Mucosa of descending colon (tissue), 3 donors: Measurements from ENCODE around the gene PLXNA4. TPM values are rescaled to one million over a fixed set of nuclear protein-coding genes. Genes with fewer than 3 reads are reported as not detected.

ENCODE experiments used
- ATAC-seq: fragments of 200-7000 bp; cut with Tn5 transposase; one replicate; pipeline ENCODE4 v1.9.1; 2020; ENCODE audit warnings: mild to moderate bottlenecking, moderate library complexity
- DNase-seq, 3 donors: peaks; one replicate each; pipeline ENCODE4 v3.0.0-alpha.2; 2020
- H3K36me3 ChIP-seq: fragments of 200-600 bp; one replicate; pipeline ENCODE4 v1.8.0; 2021; ENCODE audit warnings: low read depth, mild to moderate bottlenecking
- H3K4me1 ChIP-seq: fragments of 200-600 bp; one replicate; pipeline ENCODE4 v1.8.0; 2021; ENCODE audit warnings: low read depth, mild to moderate bottlenecking
- H3K4me3 ChIP-seq: fragments of 200-600 bp; one replicate; pipeline ENCODE4 v1.8.0; 2021; ENCODE audit warnings: mild to moderate bottlenecking
- H3K9me3 ChIP-seq: fragments of 200-600 bp; one replicate; pipeline ENCODE4 v1.8.0; 2021; ENCODE audit warnings: mild to moderate bottlenecking
- CTCF ChIP-seq: fragments of 200-600 bp; IDR thresholded peaks from one replicate; pipeline ENCODE4 v1.8.0; 2022; ENCODE audit warnings: antibody characterized with exemption, mild to moderate bottlenecking
- intact Hi-C, 2 donors: fragments of 100-400 bp; cut with DNase I in 1 of 2; cut with micrococcal nuclease in 1 of 2; formaldehyde crosslinking; loops; one replicate each; pipeline versions ENCODE4 v1.11.0 to v1.11.1; 2022; cut with DNase I, micrococcal nuclease
- total RNA-seq, 3 donors: library from RNA; stranded (reverse); fragmentation: NEBNext Ultra II Directional in 2 of 3; extraction: Animal tissue kit (Norgen Biotek cat#: 25700) in 2 of 3; gene quantifications; one replicate each; pipeline versions ENCODE4 v1.2.1 to v1.2.4, GENCODE V29; 2021 to 2023
- donor health status: DM: no; HTN: no; CAD: no; lungs with moderate emphysema.
- donor health status: DM: no; HTN: no; CAD: no.
- donor health status: DM: no; HTN: yes; CAD: no.

Gene PLXNA4
- total RNA-seq, 3 donors from 2014 or later = 0.78 to 3.5 (median 2.7) TPM

GRCh38 chr7:132118641-132119040, 457.6 kb downstream of the PLXNA4 start:
- Histone ChIP-seq H3K9me3 (no peaks in the 10 kb centered on the region), H3K36me3 (no peaks in the 10 kb centered on the region), H3K4me3 (no peak overlapping the region), H3K4me1 (no peaks in the 10 kb centered on the region)
- intact Hi-C loops = no loop called here
- no peak for TF ChIP-seq CTCF
- no peak for ATAC-seq
- DNase-seq = no peak

- no peak for ATAC-seq
- no peaks in the 10 kb centered on the region for H3K9me3 ChIP-seq
Observed at GRCh38 chr7:132117636-132118035, 458.6 kb downstream of the PLXNA4 start.

GRCh38 chr7:132117181-132117580, 459.1 kb downstream of the PLXNA4 start:
- Histone ChIP-seq H3K9me3 (no peaks in the 10 kb centered on the region), H3K4me1 (no peaks in the 10 kb centered on the region), H3K36me3 (no peaks in the 10 kb centered on the region), H3K4me3 (no peak overlapping the region)
- intact Hi-C loops = no loop called here
- ATAC-seq = no peak
- no peak for DNase-seq
- TF ChIP-seq CTCF = no peak

More at GRCh38 chr7:132117636-132118035, 458.6 kb downstream of the PLXNA4 start:
- DNase-seq = no peak
- H3K4me3 ChIP-seq = no peak overlapping the region
- no peak for TF ChIP-seq CTCF
- H3K4me1 ChIP-seq = no peaks in the 10 kb centered on the region
- intact Hi-C loops = no loop called here
- H3K36me3 ChIP-seq = no peaks in the 10 kb centered on the region

DNA sequence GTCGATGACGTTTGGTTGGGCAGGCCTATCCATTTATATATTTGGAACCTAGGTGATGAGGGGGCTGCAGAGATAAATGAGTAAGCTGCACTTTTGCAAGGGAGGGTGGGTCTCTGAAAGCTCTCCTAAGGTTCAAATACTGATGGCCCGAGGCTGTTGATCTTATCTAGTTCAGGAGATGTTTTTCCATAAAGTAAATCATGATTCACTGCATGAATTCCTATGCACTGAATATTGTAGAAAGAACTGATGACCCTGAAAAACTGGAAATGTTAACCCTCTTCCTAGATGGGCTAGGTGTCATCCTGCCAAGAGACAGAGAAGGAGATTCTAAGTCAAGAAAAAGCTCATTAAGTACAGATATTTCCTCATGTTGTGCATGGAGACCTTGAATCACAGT, 459.9 kb downstream of the PLXNA4 start:
- ATAC-seq (no peak), DNase-seq (no peak)
- Histone ChIP-seq H3K4me1 (no peaks in the 10 kb centered on the region), H3K9me3 (no peaks in the 10 kb centered on the region), H3K4me3 (no peak overlapping the region), H3K36me3 (no peaks in the 10 kb centered on the region)
- intact Hi-C loops = no loop called here
- TF ChIP-seq CTCF = no peak

GRCh38 chr7:132115758-132116157, 460.5 kb downstream of the PLXNA4 start:
- TF ChIP-seq CTCF = no peak
- ATAC-seq = no peak
- no peaks in the 10 kb centered on the region for H3K36me3 ChIP-seq

GRCh38 chr7:132115028-132115427, 461.2 kb downstream of the PLXNA4 start:
- H3K9me3 ChIP-seq = no peaks in the 10 kb centered on the region
- H3K4me3 ChIP-seq = no peak overlapping the region
- DNase-seq (no peak), ATAC-seq (no peak)
- no peak for TF ChIP-seq CTCF
- intact Hi-C loops = no loop called here
- no peaks in the 10 kb centered on the region for H3K36me3 ChIP-seq
- H3K4me1 ChIP-seq = no peaks in the 10 kb centered on the region

More at GRCh38 chr7:132115758-132116157, 460.5 kb downstream of the PLXNA4 start:
- Histone ChIP-seq H3K4me3 (no peak overlapping the region), H3K4me1 (no peaks in the 10 kb centered on the region), H3K9me3 (no peaks in the 10 kb centered on the region)
- intact Hi-C loops = no loop called here
- no peak for DNase-seq
